Fibroblast of lung (primary cell): ENCODE data around the gene ZNF577. TPM values are rescaled to one million over a fixed set of nuclear protein-coding genes. Genes with fewer than 3 reads are reported as not detected.

Experiments used
- DNase-seq, 2 donors: peaks; one replicate each; pipeline versions ENCODE4 v3.0.0 to v3.0.0-alpha.2; 2010; ENCODE audit warnings: low read depth in 2 of 2
- H2AFZ ChIP-seq: 2 replicates; pipeline ENCODE4 v1.5.1; 2012; ENCODE audit warnings: low read length, control low read depth, inconsistent platforms
- H3K27ac ChIP-seq: 2 replicates; pipeline ENCODE4 v1.5.1; 2011; ENCODE audit warnings: low read length, control low read depth; ENCODE audit not compliant: insufficient read depth
- H3K27me3 ChIP-seq: 2 replicates; pipeline ENCODE4 v1.5.1; 2011; ENCODE audit warnings: mild to moderate bottlenecking, low read length; ENCODE audit not compliant: control insufficient read depth, insufficient read depth
- H3K36me3 ChIP-seq: 2 replicates; pipeline ENCODE4 v1.5.1; 2011; ENCODE audit warnings: low read length; ENCODE audit not compliant: control insufficient read depth, insufficient read depth
- H3K4me1 ChIP-seq: 2 replicates; pipeline ENCODE4 v1.5.1; 2011; ENCODE audit warnings: low read length; ENCODE audit not compliant: control insufficient read depth, insufficient read depth; ENCODE audit errors: extremely low read depth
- H3K4me2 ChIP-seq: 2 replicates; pipeline ENCODE4 v1.5.1; 2011; ENCODE audit warnings: low read length, control low read depth; ENCODE audit not compliant: insufficient read depth; ENCODE audit errors: extremely low read depth
- H3K4me3 ChIP-seq, 4 experiments: fragments of 200-600 bp in 1 of 4; sonication (generic) in 1 of 4; replicated peaks in 1 of 4; 2 replicates each; pipeline ENCODE4 v1.5.1; 2011 to 2016; ENCODE audit warnings: low read length in 4 of 4, low read depth in 3 of 4, mild to moderate bottlenecking in 3 of 4, control low read depth in 2 of 4, inconsistent platforms in 1 of 4, mixed read lengths in 1 of 4; ENCODE audit not compliant: insufficient read depth in 1 of 4; ENCODE audit errors: control extremely low read depth in 1 of 4
- H3K79me2 ChIP-seq: 2 replicates; pipeline ENCODE4 v1.5.1; 2012; ENCODE audit warnings: mild to moderate bottlenecking, low read length, inconsistent platforms; ENCODE audit not compliant: control insufficient read depth, insufficient read depth
- H3K9ac ChIP-seq: 2 replicates; pipeline ENCODE4 v1.5.1; 2011; ENCODE audit warnings: mild to moderate bottlenecking, low read length, control low read depth; ENCODE audit not compliant: insufficient read depth
- H3K9me3 ChIP-seq: 2 replicates; pipeline ENCODE4 v1.5.1; 2012; ENCODE audit warnings: low read depth, low read length; ENCODE audit not compliant: control insufficient read depth, insufficient read depth
- H4K20me1 ChIP-seq: 2 replicates; pipeline ENCODE4 v1.5.1; 2011; ENCODE audit warnings: low read length; ENCODE audit not compliant: control insufficient read depth, insufficient read depth; ENCODE audit errors: extremely low read depth
- EZH2 ChIP-seq: IDR thresholded peaks from 2 replicates; pipeline ENCODE4 v1.5.1; 2012; ENCODE audit warnings: low read length, control low read depth, mild to moderate bottlenecking; ENCODE audit errors: missing control alignments
- polyA plus RNA-seq, 2 donors: library from polyadenylated mRNA; depleted of rRNA in 1 of 2; stranded (reverse) in 1 of 2; unstranded in 1 of 2; fragments of >200 nt; gene quantifications; 2 replicates each; pipeline ENCODE4 v1.2.1, GENCODE V29; 2011 to 2012; ENCODE audit warnings: missing spikeins in 1 of 2
- total RNA-seq: library from RNA; depleted of rRNA; stranded (reverse); fragments of >200 nt; gene quantifications from 2 replicates; pipeline ENCODE4 v1.2.1, GENCODE V29; 2014
- TF ChIP-seq, protein P1 (sequence below), 2 donors: IDR thresholded peaks in 1 of 2; conservative IDR thresholded peaks in 1 of 2; 1 replicate in 1 of 2; 2 replicates in 1 of 2; pipeline ENCODE4 v1.5.1; 2011 to 2012; ENCODE audit warnings: low read length in 2 of 2, control low read depth in 1 of 2, inconsistent platforms in 1 of 2, low read depth in 1 of 2, mild to moderate bottlenecking in 1 of 2

Gene ZNF577
- total and polyA plus RNA-seq, 2 donors (not counting 1 experiment from before 2014, with no cell fraction given), result 4.1 to 8.9 TPM

DNA sequence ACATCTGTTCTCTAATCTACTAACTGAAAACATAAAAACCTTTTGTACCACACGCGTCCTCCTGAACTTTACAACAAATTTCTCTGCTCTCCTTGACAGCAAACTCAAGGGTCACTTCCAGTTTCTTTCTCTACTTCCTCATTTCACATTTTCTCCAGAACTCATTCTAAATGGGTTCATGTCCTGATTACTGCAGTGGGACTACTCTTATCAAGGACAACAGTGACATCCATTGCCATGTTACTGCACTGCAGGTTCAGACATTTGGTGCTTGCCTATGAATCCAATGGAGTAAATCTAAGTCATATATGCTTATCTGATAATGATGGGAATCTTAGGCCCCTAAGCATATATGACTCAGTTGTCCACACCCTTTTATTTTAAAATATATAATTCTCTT, 57.5 kb downstream of the ZNF577 start:
- Histone ChIP-seq H3K4me3 (no peak overlapping the region), H2AFZ (no peak overlapping the region), H4K20me1 (no peaks in the 10 kb centered on the region), H3K27me3 (no peaks in the 10 kb centered on the region), H3K4me1 (no peaks in the 10 kb centered on the region), H3K79me2 (no peaks in the 10 kb centered on the region), H3K27ac (no peak overlapping the region), H3K4me2 (no peak overlapping the region), H3K9ac (no peak overlapping the region), H3K36me3 (no peaks in the 10 kb centered on the region), H3K9me3 (no peaks in the 10 kb centered on the region)
- TF ChIP-seq, protein P1, sequence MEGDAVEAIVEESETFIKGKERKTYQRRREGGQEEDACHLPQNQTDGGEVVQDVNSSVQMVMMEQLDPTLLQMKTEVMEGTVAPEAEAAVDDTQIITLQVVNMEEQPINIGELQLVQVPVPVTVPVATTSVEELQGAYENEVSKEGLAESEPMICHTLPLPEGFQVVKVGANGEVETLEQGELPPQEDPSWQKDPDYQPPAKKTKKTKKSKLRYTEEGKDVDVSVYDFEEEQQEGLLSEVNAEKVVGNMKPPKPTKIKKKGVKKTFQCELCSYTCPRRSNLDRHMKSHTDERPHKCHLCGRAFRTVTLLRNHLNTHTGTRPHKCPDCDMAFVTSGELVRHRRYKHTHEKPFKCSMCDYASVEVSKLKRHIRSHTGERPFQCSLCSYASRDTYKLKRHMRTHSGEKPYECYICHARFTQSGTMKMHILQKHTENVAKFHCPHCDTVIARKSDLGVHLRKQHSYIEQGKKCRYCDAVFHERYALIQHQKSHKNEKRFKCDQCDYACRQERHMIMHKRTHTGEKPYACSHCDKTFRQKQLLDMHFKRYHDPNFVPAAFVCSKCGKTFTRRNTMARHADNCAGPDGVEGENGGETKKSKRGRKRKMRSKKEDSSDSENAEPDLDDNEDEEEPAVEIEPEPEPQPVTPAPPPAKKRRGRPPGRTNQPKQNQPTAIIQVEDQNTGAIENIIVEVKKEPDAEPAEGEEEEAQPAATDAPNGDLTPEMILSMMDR (conservative IDR thresholded peaks at IDR 0.05 in 1 of 2, IDR thresholded peaks at IDR 0.05 in 1 of 2; ENCODE audit: low read depth in 1 of 2, low read length in 2 of 2), result no peak
- TF ChIP-seq EZH2, result no peak
- DNase-seq, result no peak

DNA sequence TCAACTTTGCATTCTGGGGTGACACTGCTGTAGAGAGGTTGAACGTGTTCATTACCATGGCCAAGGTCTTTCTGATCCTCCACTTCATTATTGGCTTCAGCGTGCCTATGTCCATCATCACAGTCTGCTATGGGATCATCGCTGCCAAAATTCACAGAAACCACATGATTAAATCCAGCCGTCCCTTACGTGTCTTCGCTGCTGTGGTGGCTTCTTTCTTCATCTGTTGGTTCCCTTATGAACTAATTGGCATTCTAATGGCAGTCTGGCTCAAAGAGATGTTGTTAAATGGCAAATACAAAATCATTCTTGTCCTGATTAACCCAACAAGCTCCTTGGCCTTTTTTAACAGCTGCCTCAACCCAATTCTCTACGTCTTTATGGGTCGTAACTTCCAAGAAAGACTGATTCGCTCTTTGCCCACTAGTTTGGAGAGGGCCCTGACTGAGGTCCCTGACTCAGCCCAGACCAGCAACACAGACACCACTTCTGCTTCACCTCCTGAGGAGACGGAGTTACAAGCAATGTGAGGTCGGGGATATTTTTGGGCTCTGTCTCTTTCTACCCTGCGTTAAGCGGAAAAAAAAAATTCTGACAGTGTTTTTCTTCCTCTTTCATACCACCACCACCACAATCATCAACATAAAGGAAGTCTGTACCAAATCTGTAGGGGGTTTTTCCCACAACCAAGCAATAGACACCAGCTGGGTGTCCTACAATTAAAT, 63.3 kb downstream of the ZNF577 start:
- TF ChIP-seq EZH2, result no peak
- TF ChIP-seq, protein P1 (conservative IDR thresholded peaks at IDR 0.05 in 1 of 2, IDR thresholded peaks at IDR 0.05 in 1 of 2; ENCODE audit: low read depth in 1 of 2, low read length in 2 of 2), result no peak
- no peaks in the 10 kb centered on the region for H4K20me1 ChIP-seq
- no peak for DNase-seq
- no peaks in the 10 kb centered on the region for H3K27me3 ChIP-seq
- H3K27ac ChIP-seq, result no peak overlapping the region
- no peaks in the 10 kb centered on the region for H3K9me3 ChIP-seq
- H3K4me3 ChIP-seq, result no peak overlapping the region
- H3K9ac ChIP-seq, result no peak overlapping the region
- H2AFZ ChIP-seq, result no peak overlapping the region
- H3K4me2 ChIP-seq, result no peak overlapping the region
- H3K79me2 ChIP-seq, result no peaks in the 10 kb centered on the region
- H3K4me1 ChIP-seq, result no peaks in the 10 kb centered on the region
- no peaks in the 10 kb centered on the region for H3K36me3 ChIP-seq

DNA sequence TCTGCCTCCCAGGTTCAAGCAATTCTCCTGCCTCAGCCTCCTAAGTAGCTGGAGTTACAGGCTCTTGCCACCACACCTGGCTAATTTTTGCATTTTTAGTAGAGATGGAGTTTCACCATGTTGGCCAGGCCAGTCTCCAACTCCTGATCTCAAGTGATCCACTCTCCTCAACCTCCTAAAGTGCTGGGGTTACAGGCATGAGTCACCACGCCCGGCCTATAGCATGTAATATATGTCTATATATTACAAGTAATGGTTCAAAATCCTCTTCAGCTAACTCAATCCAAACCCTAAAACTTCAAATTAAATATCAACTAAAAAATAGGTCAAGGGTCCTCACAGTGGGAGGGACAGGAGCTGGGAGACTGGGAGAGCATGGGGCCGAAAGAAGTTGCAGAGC, 64.8 kb downstream of the ZNF577 start:
- H3K27ac ChIP-seq, result no peak overlapping the region
- no peaks in the 10 kb centered on the region for H3K4me1 ChIP-seq
- no peak overlapping the region for H3K9ac ChIP-seq
- no peaks in the 10 kb centered on the region for H3K79me2 ChIP-seq
- DNase-seq, result no peak
- H3K27me3 ChIP-seq, result no peaks in the 10 kb centered on the region
- no peaks in the 10 kb centered on the region for H3K36me3 ChIP-seq
- H2AFZ ChIP-seq, result no peak overlapping the region
- no peak overlapping the region for H3K4me3 ChIP-seq
- no peaks in the 10 kb centered on the region for H3K9me3 ChIP-seq
- no peak overlapping the region for H3K4me2 ChIP-seq
- no peak for TF ChIP-seq EZH2
- TF ChIP-seq, protein P1 (conservative IDR thresholded peaks at IDR 0.05 in 1 of 2, IDR thresholded peaks at IDR 0.05 in 1 of 2; ENCODE audit: low read depth in 1 of 2, low read length in 2 of 2), result no peak
- no peaks in the 10 kb centered on the region for H4K20me1 ChIP-seq
